ENCODE data around the gene VCL. TPM values are rescaled to one million over a fixed set of nuclear protein-coding genes. Genes with fewer than 3 reads are reported as not detected.

Gene VCL
- total RNA-seq, 1 donor from 2014 or later, result 107 TPM

DNA sequence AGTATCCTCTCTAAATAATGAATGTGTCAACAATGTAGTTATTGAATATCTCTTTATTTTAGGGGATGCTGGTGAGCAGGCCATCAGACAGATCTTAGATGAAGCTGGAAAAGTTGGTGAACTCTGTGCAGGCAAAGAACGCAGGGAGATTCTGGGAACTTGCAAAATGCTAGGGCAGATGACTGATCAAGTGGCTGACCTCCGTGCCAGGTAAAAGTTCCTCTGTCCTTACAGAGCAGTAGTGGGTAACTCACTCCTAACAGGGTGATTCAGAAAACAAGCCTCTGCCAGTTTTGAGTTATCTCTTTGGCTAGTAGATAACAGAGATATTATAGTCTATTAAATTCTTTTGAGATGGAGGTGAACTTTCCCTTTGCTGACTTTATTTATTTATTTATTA lies 85.4 kb downstream of the VCL start:
- Mint-ChIP-seq H3K36me3 (ENCODE audit: insufficient read depth) (peaks cover 17% of the 10 kb centered on the region), H3K27ac (no peak overlapping the region), H3K4me3 (ENCODE audit: low read depth) (no peak overlapping the region), H3K4me1 (ENCODE audit: low read depth) (peaks cover 25% of the 10 kb centered on the region), H3K27me3 (no peaks in the 10 kb centered on the region), H3K9me3 (ENCODE audit: low read depth) (no peaks in the 10 kb centered on the region)
- no peak for TF ChIP-seq CTCF (IDR thresholded peaks at IDR 0.05; ENCODE audit: unreplicated experiment)
- DNase-seq (ENCODE audit: low spot score, unreplicated experiment), result no peak

DNA sequence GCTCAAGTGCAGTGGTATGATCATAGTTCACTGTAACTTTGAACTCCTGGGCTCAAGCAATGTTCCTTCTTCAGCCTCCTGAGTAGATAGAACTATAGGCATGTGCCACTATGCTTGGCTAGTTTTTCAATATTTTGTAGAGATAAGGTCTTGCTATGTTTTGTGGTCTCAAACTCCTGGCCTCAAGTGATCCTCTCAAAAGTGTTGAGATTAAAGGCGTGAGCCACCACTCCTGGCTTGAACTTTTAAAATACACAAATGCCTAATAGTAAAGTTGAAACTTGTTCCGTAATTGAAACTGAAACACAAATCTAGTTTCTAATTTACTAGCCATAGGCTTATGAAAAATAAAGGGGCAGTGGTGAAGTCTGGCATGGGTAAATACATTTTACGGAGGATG lies 87.0 kb downstream of the VCL start:
- H3K27ac Mint-ChIP-seq, result no peak overlapping the region
- no peaks in the 10 kb centered on the region for H3K9me3 Mint-ChIP-seq (ENCODE audit: low read depth)
- no peak for TF ChIP-seq CTCF (IDR thresholded peaks at IDR 0.05; ENCODE audit: unreplicated experiment)
- H3K4me3 Mint-ChIP-seq (ENCODE audit: low read depth), result no peak overlapping the region
- no peak for DNase-seq (ENCODE audit: low spot score, unreplicated experiment)
- peaks cover 18% of the 10 kb centered on the region for H3K4me1 Mint-ChIP-seq (ENCODE audit: low read depth)
- no peaks in the 10 kb centered on the region for H3K27me3 Mint-ChIP-seq
- H3K36me3 Mint-ChIP-seq (ENCODE audit: insufficient read depth), result peaks cover 23% of the 10 kb centered on the region

GRCh38 chr10:74086317-74086716 lies 88.4 kb downstream of the VCL start:
- TF ChIP-seq CTCF (IDR thresholded peaks at IDR 0.05; ENCODE audit: unreplicated experiment), result no peak
- no peaks in the 10 kb centered on the region for H3K27me3 Mint-ChIP-seq
- peaks cover 10% of the 10 kb centered on the region for H3K4me1 Mint-ChIP-seq (ENCODE audit: low read depth)
- DNase-seq (ENCODE audit: low spot score, unreplicated experiment), result no peak
- no peak overlapping the region for H3K27ac Mint-ChIP-seq
- peaks cover 26% of the 10 kb centered on the region for H3K36me3 Mint-ChIP-seq (ENCODE audit: insufficient read depth)
- no peak overlapping the region for H3K4me3 Mint-ChIP-seq (ENCODE audit: low read depth)
- no peaks in the 10 kb centered on the region for H3K9me3 Mint-ChIP-seq (ENCODE audit: low read depth)

- no peak overlapping the region for H3K4me3 Mint-ChIP-seq (ENCODE audit: low read depth)
- H3K27ac Mint-ChIP-seq, result no peak overlapping the region
- TF ChIP-seq CTCF (IDR thresholded peaks at IDR 0.05; ENCODE audit: unreplicated experiment), result no peak
- no peaks in the 10 kb centered on the region for H3K4me1 Mint-ChIP-seq (ENCODE audit: low read depth)
- peaks cover 21% of the 10 kb centered on the region for H3K36me3 Mint-ChIP-seq (ENCODE audit: insufficient read depth)
- no peaks in the 10 kb centered on the region for H3K9me3 Mint-ChIP-seq (ENCODE audit: low read depth)
- no peaks in the 10 kb centered on the region for H3K27me3 Mint-ChIP-seq
- no peak for DNase-seq (ENCODE audit: low spot score, unreplicated experiment)
These were observed 90.8 kb downstream of the VCL start for GRCh38 chr10:74088722-74089121.

DNA sequence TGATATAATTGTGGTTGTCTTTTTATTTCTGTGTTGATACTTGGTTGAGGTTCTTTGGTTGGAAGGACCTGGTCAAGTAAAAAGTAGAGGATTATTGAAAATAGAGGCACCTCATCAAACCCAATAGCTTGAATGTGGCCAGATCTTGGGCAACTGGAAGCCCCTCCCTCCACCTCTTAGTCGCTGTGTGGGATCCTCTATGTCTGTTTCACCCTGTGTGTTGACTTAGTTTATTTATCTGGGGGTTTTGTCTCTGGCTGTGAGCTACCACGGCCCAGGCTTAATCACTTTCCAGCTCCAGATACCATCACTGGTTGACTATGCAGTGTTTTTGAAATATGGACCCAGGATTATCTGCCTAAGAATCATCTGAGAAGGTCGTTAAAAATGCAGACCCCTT lies 94.5 kb downstream of the VCL start:
- no peak for DNase-seq (ENCODE audit: low spot score, unreplicated experiment)
- no peak for TF ChIP-seq CTCF (IDR thresholded peaks at IDR 0.05; ENCODE audit: unreplicated experiment)
- H3K36me3 Mint-ChIP-seq (ENCODE audit: insufficient read depth), result peaks cover 30% of the 10 kb centered on the region
- peaks cover 4% of the 10 kb centered on the region for H3K4me1 Mint-ChIP-seq (ENCODE audit: low read depth)
- H3K27me3 Mint-ChIP-seq, result no peaks in the 10 kb centered on the region
- no peaks in the 10 kb centered on the region for H3K9me3 Mint-ChIP-seq (ENCODE audit: low read depth)
- no peak overlapping the region for H3K4me3 Mint-ChIP-seq (ENCODE audit: low read depth)
- H3K27ac Mint-ChIP-seq, result no peak overlapping the region
